SK-MEL-5 (cell line): Measurements from ENCODE around the gene LRRN3. TPM values are rescaled to one million over a fixed set of nuclear protein-coding genes. Genes with fewer than 3 reads are reported as not detected.
A peak's percentile ranks its signal among the peaks of the same experiment; 100 is the strongest.

Source experiments
- DNase-seq: peaks from one replicate; pipeline ENCODE4 v3.0.0-alpha.2; 2016; ENCODE audit warnings: low read depth, low spot score
- in situ Hi-C: cut with HindIII; loops from 2 replicates; pipeline ENCODE4 v1.10.0; 2016; ENCODE audit warnings: low sequenced_read_pairs, high pct_unique_total_duplicates, low pct_unique_long_range_greater_than_20kb
- total RNA-seq: library from RNA; depleted of rRNA; stranded (reverse); fragments of >200 nt; shearing (Covaris generic); gene quantifications from 2 replicates; pipeline ENCODE4 v1.2.3, GENCODE V29; 2014

The LRRN3 gene
- total RNA-seq, 1 experiment from 2014 or later: 0.11 TPM

DNA sequence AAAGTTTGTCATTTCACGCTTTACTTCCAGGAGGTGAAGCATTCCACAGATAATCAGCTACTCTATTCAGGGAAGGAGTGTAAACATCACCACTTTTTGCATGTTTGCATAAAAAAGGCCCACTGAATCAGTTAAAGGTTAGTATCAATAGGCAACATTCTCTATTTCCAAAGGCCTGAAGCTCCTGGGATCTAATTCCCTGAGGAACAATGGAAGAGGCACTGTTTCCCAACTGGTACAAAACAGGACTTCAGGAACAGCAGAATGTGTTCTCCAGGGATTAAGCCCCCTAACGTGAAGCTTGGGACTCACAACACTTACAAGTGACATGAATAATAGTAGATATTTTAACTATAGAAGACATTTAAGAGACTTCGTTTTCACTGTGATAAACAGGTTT is 6.1 kb downstream of the LRRN3 start:
- in situ Hi-C loops: no loop called here
- peak; percentile 59 for DNase-seq

DNA sequence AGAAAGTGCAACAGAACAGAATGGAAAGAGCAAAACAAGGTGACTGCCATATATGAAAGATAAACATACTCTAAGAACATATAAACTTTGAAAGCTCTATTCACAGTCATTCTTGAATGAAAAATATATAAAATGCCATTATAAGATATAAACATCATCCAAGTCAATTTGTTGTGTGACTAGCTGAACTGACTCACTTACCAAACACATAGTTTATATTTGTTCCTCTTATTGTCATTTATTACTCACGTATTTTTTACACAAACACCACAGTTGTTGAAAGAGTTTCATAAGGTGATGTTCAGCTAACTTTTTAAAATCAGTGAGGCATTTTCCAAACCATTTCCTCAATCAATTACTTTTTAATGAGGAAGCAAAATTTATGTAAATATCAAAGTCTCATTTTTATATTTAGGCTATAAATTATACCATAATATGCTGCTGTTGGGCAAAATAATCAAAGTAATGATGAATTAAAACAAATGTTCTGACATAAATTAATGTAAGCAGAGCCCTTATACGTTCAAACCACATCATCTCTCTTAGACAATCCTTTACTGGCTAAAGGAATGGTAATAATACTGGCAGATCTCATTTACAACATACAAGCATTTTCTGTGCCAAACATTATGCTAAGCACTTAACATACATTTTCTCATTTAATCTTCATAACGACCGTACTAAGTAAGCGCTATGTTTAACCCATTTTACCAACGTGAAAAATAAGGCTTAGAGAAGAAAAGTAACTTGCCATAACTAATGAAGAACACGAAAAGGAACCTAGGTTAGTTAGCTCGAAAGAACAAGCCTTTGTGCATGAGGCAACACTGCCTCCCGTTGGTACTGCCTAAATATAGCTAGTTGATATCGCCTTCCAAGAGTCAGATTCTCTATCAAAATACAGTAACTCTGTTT is 7.3 kb downstream of the LRRN3 start:
- in situ Hi-C loops: no loop called here
- DNase-seq: peak; percentile 78

DNA sequence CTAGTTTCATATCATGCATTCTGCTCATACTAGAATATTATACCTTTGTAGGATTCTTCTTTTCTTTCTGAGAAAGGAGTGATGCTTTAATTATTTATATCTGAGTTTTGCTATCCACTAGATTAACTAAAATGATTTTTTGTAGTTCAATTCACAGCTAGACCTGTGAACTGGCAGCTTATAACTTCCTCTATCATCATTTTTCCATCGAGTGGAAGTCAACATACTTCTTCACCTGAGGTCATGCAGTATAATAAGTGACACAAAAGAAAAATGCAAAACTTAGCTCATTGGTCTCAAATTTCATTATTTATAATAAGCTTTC is 8.0 kb downstream of the LRRN3 start:
- in situ Hi-C loops: no loop called here
- no peak for DNase-seq

DNA sequence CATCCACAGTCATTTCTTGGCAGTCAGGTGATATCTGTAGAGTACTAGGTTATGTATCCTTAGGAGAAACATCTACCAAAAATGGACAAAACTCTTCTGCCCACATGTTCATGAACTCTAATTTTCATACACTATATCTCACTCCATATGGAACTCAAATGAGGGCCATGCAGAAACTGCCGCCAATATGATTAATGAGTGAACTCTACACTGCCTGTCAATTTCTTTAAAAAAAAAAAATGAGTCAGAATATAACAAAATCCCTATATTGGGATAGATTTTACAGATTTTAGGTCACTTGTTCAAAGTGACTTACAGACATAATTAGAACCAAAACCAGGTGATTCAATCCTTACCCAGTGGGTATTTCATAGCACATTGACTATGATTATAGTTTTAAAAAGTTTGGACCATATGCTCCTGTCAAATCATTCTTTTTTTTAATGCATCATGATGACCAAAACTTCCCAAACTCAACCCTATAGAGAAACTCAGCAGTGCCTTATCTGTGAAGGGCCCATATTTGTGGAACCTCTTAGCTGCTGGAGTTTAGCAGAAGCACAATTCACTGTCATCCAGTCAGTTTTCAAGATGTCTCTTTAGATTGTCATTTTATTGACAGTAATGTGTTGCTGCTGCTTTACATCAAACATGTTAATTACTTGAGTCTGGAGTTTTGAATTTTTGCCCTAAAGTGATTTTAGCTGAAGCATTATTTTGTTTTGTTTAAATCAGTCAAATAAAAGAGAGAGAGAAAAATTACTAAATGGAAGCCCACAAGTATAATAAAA is 11.1 kb downstream of the LRRN3 start:
- in situ Hi-C loops: no loop called here
- no peak for DNase-seq

DNA sequence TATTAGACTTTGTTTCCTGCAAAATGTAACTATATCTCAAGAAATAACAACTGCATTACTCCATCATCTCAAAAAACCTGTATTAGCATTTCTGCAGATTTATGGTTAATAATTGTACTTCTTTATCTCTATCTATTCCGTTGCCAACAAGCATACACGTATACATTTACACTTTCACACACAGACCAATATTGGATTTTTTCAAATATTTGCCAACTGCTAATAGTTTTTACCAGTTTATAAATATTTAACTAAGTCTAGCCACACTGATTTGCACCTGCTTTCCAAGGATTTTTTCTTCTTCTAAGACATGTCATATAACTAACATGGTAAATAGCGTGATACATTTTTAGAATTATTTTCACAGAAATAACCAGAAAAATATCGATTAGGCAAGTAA is 12.2 kb downstream of the LRRN3 start:
- DNase-seq: no peak
- in situ Hi-C loops: no loop called here

DNA sequence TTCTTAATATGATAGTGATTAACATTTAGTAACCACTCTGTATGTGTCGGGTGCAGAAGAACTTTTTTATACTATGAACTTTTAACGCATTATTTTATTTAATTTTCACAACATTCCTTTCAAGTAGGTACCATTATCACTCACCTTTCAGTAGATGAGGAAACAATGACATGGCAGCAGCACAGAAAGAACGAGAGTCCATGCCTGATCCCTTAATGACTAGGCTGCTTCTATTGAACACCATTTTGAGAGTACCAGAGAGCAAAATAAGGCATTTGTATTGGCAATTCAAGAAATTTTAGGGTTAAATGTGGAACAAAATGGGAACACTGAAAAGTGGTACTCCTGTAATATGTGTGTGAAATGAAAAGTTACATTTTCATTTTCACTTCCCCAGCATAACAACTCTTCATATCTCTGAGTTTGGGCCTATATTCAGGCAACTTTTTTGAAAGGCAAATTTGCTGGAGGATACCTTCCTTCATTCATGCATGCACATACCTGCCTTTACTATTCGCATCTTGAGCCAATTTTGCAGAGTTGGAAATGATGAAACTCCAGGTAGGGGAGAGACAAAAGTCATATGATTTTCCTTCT is 12.8 kb downstream of the LRRN3 start:
- DNase-seq: no peak
- in situ Hi-C loops: no loop called here

DNA sequence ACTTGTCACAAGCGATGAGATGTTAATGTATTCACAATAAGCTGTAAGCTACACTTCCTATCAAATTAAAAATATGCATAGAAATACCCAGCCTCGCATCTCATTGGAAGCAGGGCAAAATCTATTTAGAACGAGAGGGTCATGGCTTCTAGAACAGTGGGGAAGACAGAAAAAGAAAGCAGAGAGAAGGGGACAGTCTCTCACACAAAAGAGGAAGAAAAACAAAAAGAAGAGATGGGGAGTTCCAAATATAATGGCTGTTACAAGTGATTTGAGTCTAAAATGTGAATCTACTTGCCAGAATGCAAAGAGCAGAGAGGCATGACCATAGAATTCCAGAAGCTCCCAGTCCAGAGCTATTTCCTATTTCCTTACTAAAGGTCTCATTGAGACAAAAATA is 13.8 kb downstream of the LRRN3 start:
- in situ Hi-C loops: no loop called here
- no peak for DNase-seq

DNA sequence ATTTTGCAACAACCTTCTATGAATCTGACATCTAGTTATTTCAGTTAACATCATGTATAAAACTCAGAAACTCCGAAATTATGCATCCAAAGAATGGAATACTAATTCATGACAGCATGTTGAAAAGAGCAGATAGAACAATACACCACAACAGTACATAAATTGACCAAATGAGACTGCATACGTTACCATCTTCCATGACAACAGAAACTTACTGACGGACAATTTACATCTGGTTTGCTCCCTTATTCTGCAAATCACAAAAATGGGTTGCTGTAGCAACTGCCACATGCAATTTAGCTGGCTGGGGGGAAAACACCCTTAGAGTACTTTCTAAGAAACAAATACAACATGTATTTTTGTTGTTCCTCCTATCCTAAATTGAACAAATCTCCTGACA is 14.3 kb downstream of the LRRN3 start:
- no peak for DNase-seq
- in situ Hi-C loops: no loop called here

DNA sequence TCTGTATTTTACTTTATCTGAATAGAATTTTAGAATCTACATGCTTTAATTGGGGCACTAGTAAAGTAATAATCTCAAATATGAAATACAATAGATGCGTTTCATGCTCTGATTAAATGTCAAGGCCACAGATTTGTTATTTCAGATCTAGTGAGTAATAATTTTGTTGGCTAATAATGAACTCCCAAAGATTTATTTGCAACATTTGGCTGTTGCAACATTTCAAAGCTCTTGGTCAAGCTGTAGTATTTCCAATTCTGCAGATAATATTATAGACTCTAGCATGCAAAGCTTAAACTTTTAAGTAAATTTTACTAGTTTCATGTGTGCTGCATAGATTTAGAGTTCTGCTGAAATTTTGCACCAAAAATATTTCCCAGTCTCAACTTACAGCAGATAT is 16.7 kb downstream of the LRRN3 start:
- DNase-seq: no peak
- in situ Hi-C loops: no loop called here

DNA sequence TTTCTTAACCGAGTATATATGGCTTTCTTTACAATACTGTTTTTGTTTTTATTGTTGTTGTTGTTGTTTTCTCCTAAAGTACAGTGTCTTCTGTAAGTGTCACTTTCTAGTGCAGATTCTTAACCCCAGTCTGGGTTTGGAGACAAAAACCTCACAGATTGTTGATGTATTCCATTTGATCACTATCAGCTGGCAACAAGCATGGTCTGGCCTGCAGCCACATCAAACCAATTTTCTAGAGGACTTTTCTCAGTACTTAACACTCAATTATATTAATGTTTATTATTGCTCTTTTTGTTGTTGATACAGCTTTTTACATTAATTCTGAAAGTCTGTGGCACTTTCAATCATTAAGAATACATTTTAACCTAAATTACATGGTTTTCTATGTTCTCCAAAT is 17.1 kb downstream of the LRRN3 start:
- in situ Hi-C loops: no loop called here
- DNase-seq: no peak

DNA sequence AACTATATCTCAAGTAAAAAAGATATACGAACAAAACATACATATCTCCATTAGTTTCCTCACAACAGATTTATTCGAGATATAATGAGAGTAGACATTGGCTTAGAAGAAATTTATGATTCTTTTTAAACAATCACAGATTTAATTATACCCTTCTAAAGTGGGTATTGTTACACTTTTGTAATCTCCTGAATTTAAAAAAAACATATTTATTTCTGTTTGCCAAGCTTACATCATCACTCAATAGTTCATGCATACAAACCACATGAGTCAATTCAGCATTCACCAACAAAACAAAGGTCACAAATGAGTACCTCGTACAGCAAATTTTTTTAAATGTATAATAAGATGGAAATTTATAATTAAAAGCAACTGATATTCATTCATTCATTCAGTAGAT is 17.6 kb downstream of the LRRN3 start:
- no peak for DNase-seq
- in situ Hi-C loops: no loop called here

DNA sequence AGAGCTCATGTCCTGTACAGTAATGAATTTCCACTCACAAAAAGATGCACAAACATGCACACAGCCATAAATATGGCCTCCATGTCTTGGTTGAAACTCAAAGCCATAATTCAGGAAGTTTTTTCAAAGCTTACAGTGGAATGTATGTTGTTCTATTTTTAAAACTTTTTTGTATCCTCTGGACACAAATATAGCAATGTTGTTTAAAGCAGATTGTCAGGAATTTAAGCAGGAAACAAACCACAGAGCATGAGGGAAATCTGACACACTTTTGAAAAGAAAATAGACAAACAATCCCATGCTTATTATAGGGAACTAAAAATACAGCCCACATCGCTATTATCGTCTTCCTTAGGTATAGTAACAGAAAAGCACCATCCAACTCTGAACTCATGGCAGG is 21.5 kb downstream of the LRRN3 start:
- in situ Hi-C loops: no loop called here
- no peak for DNase-seq

DNA sequence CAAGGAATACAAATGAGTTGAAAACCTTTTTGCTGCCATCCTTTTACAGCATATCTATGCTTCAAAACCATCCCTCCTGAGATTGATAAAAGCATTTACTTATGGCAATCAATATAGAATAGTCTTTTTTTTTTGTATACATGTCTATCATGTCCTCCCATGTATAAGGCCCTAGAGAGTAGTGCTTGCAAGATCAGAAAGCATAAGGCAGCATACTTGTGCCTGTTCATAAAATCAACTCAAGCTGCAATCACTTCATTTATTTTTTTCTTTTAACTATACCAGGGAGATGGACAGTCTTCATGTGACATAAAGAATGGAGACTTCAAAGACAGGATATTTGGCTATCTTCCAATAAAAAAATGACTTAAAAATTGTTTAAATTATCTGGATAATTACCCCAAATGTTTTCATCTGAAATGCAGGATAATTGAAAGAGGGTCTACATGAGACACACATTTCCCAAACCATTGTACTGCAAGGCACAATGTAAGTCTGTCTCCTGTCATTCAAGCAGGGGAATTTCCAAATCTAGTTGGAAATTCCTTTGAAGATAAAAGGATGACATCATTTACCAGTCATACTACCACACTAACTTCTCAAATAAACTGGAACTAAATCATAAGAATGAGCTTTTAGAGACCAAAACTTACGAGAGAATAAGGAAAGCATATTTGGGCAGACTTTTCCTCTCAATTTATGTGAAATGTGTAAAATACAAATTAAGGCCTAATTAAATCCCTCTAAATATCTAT is 22.5 kb downstream of the LRRN3 start:
- peak; percentile 68 for DNase-seq
- in situ Hi-C loops: no loop called here

DNA sequence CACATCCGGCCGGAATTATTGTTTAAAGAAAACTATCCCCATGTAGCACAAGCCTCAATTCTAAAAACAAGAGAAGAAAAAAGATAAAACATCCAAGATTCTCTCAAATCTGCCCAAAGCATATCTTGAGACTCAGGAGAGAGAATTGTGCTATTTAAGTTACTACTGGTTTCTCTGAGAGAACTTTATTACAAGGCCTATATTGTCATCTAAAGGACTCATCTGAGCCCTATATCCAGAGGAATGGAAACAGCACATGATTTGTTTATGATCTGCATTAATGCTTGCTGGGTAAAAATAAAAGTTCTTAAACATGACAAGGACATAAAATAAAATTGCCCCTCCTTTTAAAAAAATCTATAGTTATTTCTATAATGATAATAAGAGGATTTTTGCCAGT is 25.0 kb downstream of the LRRN3 start:
- DNase-seq: peak; percentile 78
- in situ Hi-C loops: no loop called here

DNA sequence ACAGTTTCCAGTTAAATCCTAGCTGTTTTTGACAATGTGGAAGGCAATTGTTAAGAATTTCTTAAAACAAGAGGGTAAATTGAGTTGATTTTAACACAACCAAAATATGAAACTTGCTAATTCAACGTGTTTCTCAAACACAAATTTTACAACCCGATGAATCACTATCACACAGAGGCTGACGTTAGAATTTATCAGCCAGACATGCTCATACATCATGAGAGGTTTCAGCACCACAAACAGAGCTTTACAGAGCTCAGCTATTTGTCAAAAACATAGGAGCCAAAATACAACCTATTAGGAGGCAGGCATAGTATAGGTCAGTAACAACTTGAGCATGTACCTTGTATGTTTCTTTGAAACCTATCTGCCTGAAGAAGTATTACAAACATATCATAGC is 36.1 kb downstream of the LRRN3 start:
- in situ Hi-C loops: no loop called here
- DNase-seq: peak; percentile 46

DNA sequence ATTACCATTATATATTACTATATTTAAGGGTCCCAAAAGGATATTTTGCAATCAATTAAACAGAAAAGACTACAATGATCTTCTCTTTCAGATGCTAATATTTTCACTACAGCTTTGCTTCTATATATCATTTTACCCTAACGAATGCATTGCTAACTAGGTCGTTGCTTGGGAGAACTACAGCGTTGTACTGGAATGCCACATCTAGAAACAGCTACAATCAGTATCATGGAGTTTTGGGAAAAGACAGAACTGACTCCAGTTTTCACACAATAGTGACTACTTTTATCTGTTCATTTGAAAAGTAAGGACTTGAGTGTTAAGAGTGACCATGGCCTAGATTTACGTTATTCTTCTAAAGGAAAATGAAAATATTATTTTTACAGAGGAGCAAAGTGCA is 38.5 kb downstream of the LRRN3 start:
- no peak for DNase-seq
- in situ Hi-C loops: no loop called here

DNA sequence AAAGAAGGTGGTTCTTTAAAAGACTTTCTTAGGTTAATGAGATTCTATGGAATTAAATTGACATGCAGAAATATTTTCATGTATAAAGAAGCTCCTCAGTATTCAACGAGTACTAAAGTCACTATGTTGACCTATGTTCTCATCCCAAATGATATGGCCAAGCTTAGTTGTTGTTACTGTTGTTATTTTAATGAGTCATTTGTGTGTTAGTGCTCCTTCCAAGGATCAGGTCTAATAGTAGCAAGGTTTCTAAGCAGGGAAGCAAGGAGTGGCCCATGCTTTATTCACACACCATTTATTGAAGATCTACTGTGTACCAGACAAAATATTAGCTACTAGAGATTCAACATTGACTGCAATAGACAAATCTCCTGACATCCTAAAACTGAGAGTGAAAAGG is 41.9 kb downstream of the LRRN3 start:
- no peak for DNase-seq

More for the DNA sequence above, 41.9 kb downstream of the LRRN3 start:
- in situ Hi-C loops: no loop called here
